HCT116 (cell line): ENCODE data around the gene TCERG1L. TPM values are rescaled to one million over a fixed set of nuclear protein-coding genes. Genes with fewer than 3 reads are reported as not detected.

Source experiments
- ATAC-seq: fragments of 200-7000 bp; cut with Tn5 transposase; 2 replicates; pipeline ENCODE4 v1.9.1; 2020; ENCODE audit warnings: mild to moderate bottlenecking, moderate library complexity
- BruUV-seq: library from RNA; stranded (reverse); fragments of 400-500 nt; replicated peaks from 2 replicates; lab custom pipeline; 2021; lab: Mats Ljungman, UMichigan
- CTCF ChIA-PET: fragments of 300-600 bp; sonication (Branson Sonifier 250); formaldehyde crosslinking; loops from one replicate; lab custom pipeline; 2021; ENCODE audit warnings: antibody characterized with exemption; lab: Charles Lee
- POLR2A ChIA-PET: fragments of 300-600, 350-600 bp; sonication (Branson Sonifier 250); formaldehyde crosslinking; loops from one replicate; lab custom pipeline; 2021; ENCODE audit warnings: antibody characterized with exemption; lab: Charles Lee
- RAD21 ChIA-PET, 2 experiments: fragments of 300-600 bp; sonication (Branson Sonifier 250); formaldehyde crosslinking; loops; one replicate each; lab custom pipeline; 2023; ENCODE audit warnings: low total read pairs in 2 of 2; ENCODE audit not compliant: uncharacterized antibody in 2 of 2, unreplicated experiment in 2 of 2, low non-redundant PET in 1 of 2; lab: Charles Lee
- DNase-seq: peaks from one replicate; pipeline ENCODE4 v3.0.0-alpha.2; 2010; ENCODE audit warnings: low read depth, low spot score
- H2AFZ ChIP-seq: fragments of 200-600 bp; shearing (Covaris generic), sonication (generic); 2 replicates; pipeline ENCODE4 v1.6.1; 2017; ENCODE audit warnings: low read depth, mixed run types, mixed read lengths, antibody characterized with exemption, low read length; ENCODE audit not compliant: poor library complexity, severe bottlenecking
- H3K27ac ChIP-seq: 2 replicates; pipeline ENCODE4 v1.5.1; 2012; ENCODE audit warnings: low read depth, low read length
- H3K27me3 ChIP-seq: fragments of 200-600 bp; sonication (generic); 2 replicates; pipeline ENCODE4 v1.6.1; 2016; ENCODE audit warnings: mixed run types, low read length, mixed read lengths; ENCODE audit not compliant: insufficient read depth
- H3K36me3 ChIP-seq, 2 experiments: fragments of 200-500 bp in 1 of 2; fragments of 200-600 bp in 1 of 2; sonication (Bioruptor generic) in 1 of 2; sonication (generic) in 1 of 2; 2 replicates each; pipeline versions ENCODE4 v1.5.1 to v1.6.1; 2014 to 2016; ENCODE audit warnings: low read length in 2 of 2, inconsistent platforms in 1 of 2, mixed read lengths in 1 of 2, mixed run types in 1 of 2; ENCODE audit not compliant: insufficient read depth in 2 of 2, control insufficient read depth in 1 of 2
- H3K4me1 ChIP-seq, 2 experiments: fragments of 200-600 bp in 1 of 2; sonication (generic) in 1 of 2; 2 replicates each; pipeline versions ENCODE4 v1.5.1 to v1.6.1; 2012 to 2017; ENCODE audit warnings: low read length in 2 of 2, inconsistent platforms in 1 of 2, mild to moderate bottlenecking in 1 of 2, mixed read lengths in 1 of 2, mixed run types in 1 of 2, moderate library complexity in 1 of 2; ENCODE audit not compliant: insufficient read depth in 2 of 2, control insufficient read depth in 1 of 2
- H3K4me2 ChIP-seq: fragments of 200-600 bp; sonication (generic); 2 replicates; pipeline ENCODE4 v1.6.1; 2017; ENCODE audit warnings: mixed run types, low read length, mixed read lengths
- H3K4me3 ChIP-seq, 2 experiments: fragments of 200-600 bp in 1 of 2; sonication (generic) in 1 of 2; replicated peaks in 1 of 2; 2 replicates each; pipeline ENCODE4 v1.5.1; 2011 to 2016; ENCODE audit warnings: low read length in 2 of 2, control low read depth in 1 of 2, low read depth in 1 of 2, mild to moderate bottlenecking in 1 of 2, mixed read lengths in 1 of 2, mixed run types in 1 of 2
- H3K79me2 ChIP-seq: fragments of 200-600 bp; sonication (generic); 2 replicates; pipeline ENCODE4 v1.6.1; 2017; ENCODE audit warnings: mild to moderate bottlenecking, mixed run types, low read length, moderate library complexity, mixed read lengths; ENCODE audit not compliant: insufficient read depth
- H3K9ac ChIP-seq: fragments of 200-600 bp; sonication (generic); 2 replicates; pipeline ENCODE4 v1.6.1; 2016; ENCODE audit warnings: low read length, mixed read lengths
- H3K9me2 ChIP-seq: fragments of 200-600 bp; sonication (generic), shearing (Covaris generic); 2 replicates; pipeline ENCODE4 v1.6.1; 2017; ENCODE audit warnings: mixed run types, mild to moderate bottlenecking, moderate library complexity; ENCODE audit not compliant: insufficient read depth
- H3K9me3 ChIP-seq, 2 experiments: fragments of 200-500 bp in 1 of 2; fragments of 200-600 bp in 1 of 2; sonication (Bioruptor generic) in 1 of 2; sonication (generic) in 1 of 2; 2 replicates each; pipeline ENCODE4 v1.6.1; 2014 to 2017; ENCODE audit warnings: low read length in 2 of 2, mixed read lengths in 2 of 2, inconsistent platforms in 1 of 2, low read depth in 1 of 2, mild to moderate bottlenecking in 1 of 2, mixed run types in 1 of 2, moderate library complexity in 1 of 2; ENCODE audit not compliant: control insufficient read depth in 1 of 2, insufficient read depth in 1 of 2
- H4K20me1 ChIP-seq: fragments of 200-600 bp; sonication (generic), shearing (Covaris generic); 2 replicates; pipeline ENCODE4 v1.6.1; 2017; ENCODE audit warnings: mixed run types, mild to moderate bottlenecking, moderate library complexity; ENCODE audit not compliant: insufficient read depth
- CBX3 ChIP-seq: IDR thresholded peaks from 2 replicates; pipeline ENCODE4 v1.6.1; 2012; ENCODE audit warnings: low read depth
- CTCF ChIP-seq, 3 experiments: fragments of 200-600 bp in 1 of 3; sonication (generic) in 1 of 3; IDR thresholded peaks in 2 of 3; conservative IDR thresholded peaks in 1 of 3; 2 replicates each; pipeline ENCODE4 v1.5.1; 2012 to 2017; ENCODE audit warnings: low read depth in 2 of 3, low read length in 2 of 3, antibody characterized with exemption in 1 of 3, borderline replicate concordance in 1 of 3, control low read depth in 1 of 3, mild to moderate bottlenecking in 1 of 3, mixed read lengths in 1 of 3, mixed run types in 1 of 3, moderate library complexity in 1 of 3; ENCODE audit not compliant: insufficient read depth in 1 of 3
- EGR1 ChIP-seq: IDR thresholded peaks from 2 replicates; pipeline ENCODE4 v1.6.1; 2012; ENCODE audit warnings: low read depth
- EZH2 ChIP-seq: fragments of 200-600 bp; sonication (generic); IDR thresholded peaks from 2 replicates; pipeline ENCODE4 v1.6.1; 2017; ENCODE audit warnings: antibody characterized with exemption, mixed run types
- EZH2phosphoT487 ChIP-seq: fragments of 200-600 bp; IDR thresholded peaks from 2 replicates; pipeline ENCODE4 v1.6.1; 2018; ENCODE audit warnings: antibody characterized with exemption, borderline replicate concordance
- POLR2AphosphoS5 ChIP-seq: IDR thresholded peaks from 2 replicates; pipeline ENCODE4 v1.6.1; 2011; ENCODE audit warnings: mild to moderate bottlenecking, low read depth, low read length, moderate library complexity
- SP1 ChIP-seq: IDR thresholded peaks from 2 replicates; pipeline ENCODE4 v1.6.1; 2012; ENCODE audit warnings: low read depth
- YY1 ChIP-seq: IDR thresholded peaks from 2 replicates; pipeline ENCODE4 v1.6.1; 2011; ENCODE audit warnings: low read length, low read depth, moderate library complexity, mild to moderate bottlenecking; ENCODE audit not compliant: insufficient replicate concordance; ENCODE audit errors: extremely low read depth
- intact Hi-C: fragments of 100-400 bp; cut with micrococcal nuclease; formaldehyde crosslinking; loops from 2 replicates; pipeline ENCODE4 v1.10.0; 2022
- total RNA-seq: library from RNA; stranded (reverse); gene quantifications from one replicate; pipeline ENCODE4 v1.2.1, GENCODE V29; 2021; ENCODE audit not compliant: unreplicated experiment
- TF ChIP-seq, protein P1 (sequence below): IDR thresholded peaks from 2 replicates; pipeline ENCODE4 v1.6.1; 2012; ENCODE audit warnings: low read depth
- TF ChIP-seq, protein P2 (sequence below): IDR thresholded peaks from 2 replicates; pipeline ENCODE4 v1.6.1; 2011; ENCODE audit warnings: mild to moderate bottlenecking, low read length, moderate library complexity; ENCODE audit not compliant: insufficient replicate concordance; ENCODE audit errors: extremely low read depth

TCERG1L gene
- total RNA-seq, 1 experiment from 2014 or later, result not detected

DNA sequence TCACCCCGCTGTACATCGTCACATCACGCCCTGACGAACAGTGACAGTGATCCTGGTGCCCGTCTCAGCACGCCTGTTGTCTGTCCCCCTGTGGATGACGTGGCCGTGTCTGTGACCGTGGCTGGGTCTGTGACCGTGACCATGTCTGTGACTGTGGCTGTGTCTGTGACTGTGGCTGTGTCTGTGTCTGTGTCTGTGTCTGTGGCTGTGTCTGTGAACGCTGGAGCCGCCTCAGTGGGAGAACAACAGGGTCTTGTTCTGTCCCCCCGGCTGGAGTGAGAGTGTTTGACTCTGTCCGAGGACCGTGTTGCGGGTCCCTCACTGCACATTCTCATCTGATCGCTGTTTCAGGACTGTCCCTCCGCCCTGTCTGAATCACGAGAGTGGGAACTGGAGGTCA lies 202.2 kb downstream of the TCERG1L start:
- no peak overlapping the region for H3K27ac ChIP-seq
- ChIA-PET CTCF (no interaction called here), POLR2A (no interaction called here), RAD21 (no interaction called here)
- no peaks in the 10 kb centered on the region for H3K27me3 ChIP-seq
- H3K36me3 ChIP-seq, result no peaks in the 10 kb centered on the region
- H3K9me2 ChIP-seq, result no peaks in the 10 kb centered on the region
- H4K20me1 ChIP-seq, result no peaks in the 10 kb centered on the region
- BruUV-seq, result no TSS peak
- intact Hi-C loops, result no loop called here
- no peaks in the 10 kb centered on the region for H3K4me1 ChIP-seq
- TF ChIP-seq SP1, result no peak
- TF ChIP-seq CTCF (IDR thresholded peaks at IDR 0.05 in 2 of 3, conservative IDR thresholded peaks at IDR 0.05 in 1 of 3; ENCODE audit: borderline replicate concordance in 1 of 3, insufficient read depth in 1 of 3, low read depth in 2 of 3, low read length in 2 of 3), result no peak
- TF ChIP-seq, protein P1, sequence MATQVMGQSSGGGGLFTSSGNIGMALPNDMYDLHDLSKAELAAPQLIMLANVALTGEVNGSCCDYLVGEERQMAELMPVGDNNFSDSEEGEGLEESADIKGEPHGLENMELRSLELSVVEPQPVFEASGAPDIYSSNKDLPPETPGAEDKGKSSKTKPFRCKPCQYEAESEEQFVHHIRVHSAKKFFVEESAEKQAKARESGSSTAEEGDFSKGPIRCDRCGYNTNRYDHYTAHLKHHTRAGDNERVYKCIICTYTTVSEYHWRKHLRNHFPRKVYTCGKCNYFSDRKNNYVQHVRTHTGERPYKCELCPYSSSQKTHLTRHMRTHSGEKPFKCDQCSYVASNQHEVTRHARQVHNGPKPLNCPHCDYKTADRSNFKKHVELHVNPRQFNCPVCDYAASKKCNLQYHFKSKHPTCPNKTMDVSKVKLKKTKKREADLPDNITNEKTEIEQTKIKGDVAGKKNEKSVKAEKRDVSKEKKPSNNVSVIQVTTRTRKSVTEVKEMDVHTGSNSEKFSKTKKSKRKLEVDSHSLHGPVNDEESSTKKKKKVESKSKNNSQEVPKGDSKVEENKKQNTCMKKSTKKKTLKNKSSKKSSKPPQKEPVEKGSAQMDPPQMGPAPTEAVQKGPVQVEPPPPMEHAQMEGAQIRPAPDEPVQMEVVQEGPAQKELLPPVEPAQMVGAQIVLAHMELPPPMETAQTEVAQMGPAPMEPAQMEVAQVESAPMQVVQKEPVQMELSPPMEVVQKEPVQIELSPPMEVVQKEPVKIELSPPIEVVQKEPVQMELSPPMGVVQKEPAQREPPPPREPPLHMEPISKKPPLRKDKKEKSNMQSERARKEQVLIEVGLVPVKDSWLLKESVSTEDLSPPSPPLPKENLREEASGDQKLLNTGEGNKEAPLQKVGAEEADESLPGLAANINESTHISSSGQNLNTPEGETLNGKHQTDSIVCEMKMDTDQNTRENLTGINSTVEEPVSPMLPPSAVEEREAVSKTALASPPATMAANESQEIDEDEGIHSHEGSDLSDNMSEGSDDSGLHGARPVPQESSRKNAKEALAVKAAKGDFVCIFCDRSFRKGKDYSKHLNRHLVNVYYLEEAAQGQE, result no peak
- TF ChIP-seq EZH2phosphoT487, result no peak
- TF ChIP-seq CBX3, result no peak
- TF ChIP-seq EZH2, result no peak
- TF ChIP-seq POLR2AphosphoS5, result no peak
- TF ChIP-seq EGR1, result no peak
- TF ChIP-seq YY1, result no peak
- TF ChIP-seq, protein P2, sequence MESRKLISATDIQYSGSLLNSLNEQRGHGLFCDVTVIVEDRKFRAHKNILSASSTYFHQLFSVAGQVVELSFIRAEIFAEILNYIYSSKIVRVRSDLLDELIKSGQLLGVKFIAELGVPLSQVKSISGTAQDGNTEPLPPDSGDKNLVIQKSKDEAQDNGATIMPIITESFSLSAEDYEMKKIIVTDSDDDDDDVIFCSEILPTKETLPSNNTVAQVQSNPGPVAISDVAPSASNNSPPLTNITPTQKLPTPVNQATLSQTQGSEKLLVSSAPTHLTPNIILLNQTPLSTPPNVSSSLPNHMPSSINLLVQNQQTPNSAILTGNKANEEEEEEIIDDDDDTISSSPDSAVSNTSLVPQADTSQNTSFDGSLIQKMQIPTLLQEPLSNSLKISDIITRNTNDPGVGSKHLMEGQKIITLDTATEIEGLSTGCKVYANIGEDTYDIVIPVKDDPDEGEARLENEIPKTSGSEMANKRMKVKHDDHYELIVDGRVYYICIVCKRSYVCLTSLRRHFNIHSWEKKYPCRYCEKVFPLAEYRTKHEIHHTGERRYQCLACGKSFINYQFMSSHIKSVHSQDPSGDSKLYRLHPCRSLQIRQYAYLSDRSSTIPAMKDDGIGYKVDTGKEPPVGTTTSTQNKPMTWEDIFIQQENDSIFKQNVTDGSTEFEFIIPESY, result no peak
- no peaks in the 10 kb centered on the region for H3K79me2 ChIP-seq
- H2AFZ ChIP-seq, result no peak overlapping the region
- no peak overlapping the region for H3K4me2 ChIP-seq
- H3K9ac ChIP-seq, result no peak overlapping the region
- ATAC-seq (no peak), DNase-seq (no peak)
- no peak overlapping the region for H3K4me3 ChIP-seq
- H3K9me3 ChIP-seq, result no peaks in the 10 kb centered on the region
